Fibroblast of lung (primary cell): ENCODE measurements around the gene UGP2. TPM values are rescaled to one million over a fixed set of nuclear protein-coding genes. Genes with fewer than 3 reads are reported as not detected.

Source experiments
- DNase-seq, 2 donors: peaks; one replicate each; pipeline versions ENCODE4 v3.0.0 to v3.0.0-alpha.2; 2010; ENCODE audit warnings: low read depth in 2 of 2
- H2AFZ ChIP-seq: 2 replicates; pipeline ENCODE4 v1.5.1; 2012; ENCODE audit warnings: low read length, control low read depth, inconsistent platforms
- H3K27ac ChIP-seq: 2 replicates; pipeline ENCODE4 v1.5.1; 2011; ENCODE audit warnings: low read length, control low read depth; ENCODE audit not compliant: insufficient read depth
- H3K27me3 ChIP-seq: 2 replicates; pipeline ENCODE4 v1.5.1; 2011; ENCODE audit warnings: mild to moderate bottlenecking, low read length; ENCODE audit not compliant: control insufficient read depth, insufficient read depth
- H3K36me3 ChIP-seq: 2 replicates; pipeline ENCODE4 v1.5.1; 2011; ENCODE audit warnings: low read length; ENCODE audit not compliant: control insufficient read depth, insufficient read depth
- H3K4me1 ChIP-seq: 2 replicates; pipeline ENCODE4 v1.5.1; 2011; ENCODE audit warnings: low read length; ENCODE audit not compliant: control insufficient read depth, insufficient read depth; ENCODE audit errors: extremely low read depth
- H3K4me2 ChIP-seq: 2 replicates; pipeline ENCODE4 v1.5.1; 2011; ENCODE audit warnings: low read length, control low read depth; ENCODE audit not compliant: insufficient read depth; ENCODE audit errors: extremely low read depth
- H3K4me3 ChIP-seq, 4 experiments: fragments of 200-600 bp in 1 of 4; sonication (generic) in 1 of 4; replicated peaks in 1 of 4; 2 replicates each; pipeline ENCODE4 v1.5.1; 2011 to 2016; ENCODE audit warnings: low read length in 4 of 4, low read depth in 3 of 4, mild to moderate bottlenecking in 3 of 4, control low read depth in 2 of 4, inconsistent platforms in 1 of 4, mixed read lengths in 1 of 4; ENCODE audit not compliant: insufficient read depth in 1 of 4; ENCODE audit errors: control extremely low read depth in 1 of 4
- H3K79me2 ChIP-seq: 2 replicates; pipeline ENCODE4 v1.5.1; 2012; ENCODE audit warnings: mild to moderate bottlenecking, low read length, inconsistent platforms; ENCODE audit not compliant: control insufficient read depth, insufficient read depth
- H3K9ac ChIP-seq: 2 replicates; pipeline ENCODE4 v1.5.1; 2011; ENCODE audit warnings: mild to moderate bottlenecking, low read length, control low read depth; ENCODE audit not compliant: insufficient read depth
- H3K9me3 ChIP-seq: 2 replicates; pipeline ENCODE4 v1.5.1; 2012; ENCODE audit warnings: low read depth, low read length; ENCODE audit not compliant: control insufficient read depth, insufficient read depth
- H4K20me1 ChIP-seq: 2 replicates; pipeline ENCODE4 v1.5.1; 2011; ENCODE audit warnings: low read length; ENCODE audit not compliant: control insufficient read depth, insufficient read depth; ENCODE audit errors: extremely low read depth
- CTCF ChIP-seq, 2 donors: IDR thresholded peaks in 1 of 2; conservative IDR thresholded peaks in 1 of 2; 1 replicate in 1 of 2; 2 replicates in 1 of 2; pipeline ENCODE4 v1.5.1; 2011 to 2012; ENCODE audit warnings: low read length in 2 of 2, control low read depth in 1 of 2, inconsistent platforms in 1 of 2, low read depth in 1 of 2, mild to moderate bottlenecking in 1 of 2
- EZH2 ChIP-seq: IDR thresholded peaks from 2 replicates; pipeline ENCODE4 v1.5.1; 2012; ENCODE audit warnings: low read length, control low read depth, mild to moderate bottlenecking; ENCODE audit errors: missing control alignments
- polyA plus RNA-seq, 2 donors: library from polyadenylated mRNA; depleted of rRNA in 1 of 2; stranded (reverse) in 1 of 2; unstranded in 1 of 2; fragments of >200 nt; gene quantifications; 2 replicates each; pipeline ENCODE4 v1.2.1, GENCODE V29; 2011 to 2012; ENCODE audit warnings: missing spikeins in 1 of 2
- total RNA-seq: library from RNA; depleted of rRNA; stranded (reverse); fragments of >200 nt; gene quantifications from 2 replicates; pipeline ENCODE4 v1.2.1, GENCODE V29; 2014

UGP2 gene
- total and polyA plus RNA-seq, 2 donors (not counting 1 experiment from before 2014, with no cell fraction given): 77.8 to 180 TPM

GRCh38 chr2:63888490-63889402 is 47.0 kb downstream of the UGP2 start:
- Histone ChIP-seq H3K4me2 (no peak overlapping the region), H3K27me3 (no peaks in the 10 kb centered on the region), H3K27ac (no peak overlapping the region), H3K9ac (no peak overlapping the region), H4K20me1 (no peaks in the 10 kb centered on the region), H3K4me1 (no peaks in the 10 kb centered on the region), H3K4me3 (no peak overlapping the region), H2AFZ (no peak overlapping the region), H3K36me3 (peaks cover 2% of the 10 kb centered on the region), H3K79me2 (no peaks in the 10 kb centered on the region), H3K9me3 (no peaks in the 10 kb centered on the region)
- peak; percentile 36 to 46 for DNase-seq
- no peak for TF ChIP-seq EZH2
- TF ChIP-seq CTCF (conservative IDR thresholded peaks at IDR 0.05 in 1 of 2, IDR thresholded peaks at IDR 0.05 in 1 of 2; ENCODE audit: low read depth in 1 of 2, low read length in 2 of 2): peak; percentile 61 to 66

- no peak overlapping the region for H3K4me2 ChIP-seq
- no peaks in the 10 kb centered on the region for H3K79me2 ChIP-seq
- H3K4me1 ChIP-seq: no peaks in the 10 kb centered on the region
- no peak overlapping the region for H3K27ac ChIP-seq
- H2AFZ ChIP-seq: no peak overlapping the region
- TF ChIP-seq EZH2 (no peak), CTCF (conservative IDR thresholded peaks at IDR 0.05 in 1 of 2, IDR thresholded peaks at IDR 0.05 in 1 of 2; ENCODE audit: low read depth in 1 of 2, low read length in 2 of 2) (no peak)
- peaks cover 2% of the 10 kb centered on the region for H3K36me3 ChIP-seq
- no peaks in the 10 kb centered on the region for H4K20me1 ChIP-seq
- no peak overlapping the region for H3K4me3 ChIP-seq
- no peaks in the 10 kb centered on the region for H3K9me3 ChIP-seq
- no peak overlapping the region for H3K9ac ChIP-seq
- H3K27me3 ChIP-seq: no peaks in the 10 kb centered on the region
- no peak for DNase-seq
Observed at GRCh38 chr2:63890678-63891077, 49.0 kb downstream of the UGP2 start.

GRCh38 chr2:63891488-63892030 is 49.9 kb downstream of the UGP2 start:
- H3K4me2 ChIP-seq: no peak overlapping the region
- H3K79me2 ChIP-seq: no peaks in the 10 kb centered on the region
- no peaks in the 10 kb centered on the region for H3K9me3 ChIP-seq
- H3K4me3 ChIP-seq: no peak overlapping the region
- H4K20me1 ChIP-seq: no peaks in the 10 kb centered on the region
- no peak overlapping the region for H3K27ac ChIP-seq
- H3K4me1 ChIP-seq: no peaks in the 10 kb centered on the region
- TF ChIP-seq CTCF (conservative IDR thresholded peaks at IDR 0.05 in 1 of 2, IDR thresholded peaks at IDR 0.05 in 1 of 2; ENCODE audit: low read depth in 1 of 2, low read length in 2 of 2) (no peak), EZH2 (no peak)
- no peak for DNase-seq
- no peaks in the 10 kb centered on the region for H3K27me3 ChIP-seq
- H3K36me3 ChIP-seq: peaks cover 2% of the 10 kb centered on the region
- H2AFZ ChIP-seq: no peak overlapping the region
- H3K9ac ChIP-seq: no peak overlapping the region
